HS-27A (cell line): Measurements from ENCODE around the gene EVA1A.

Experiments used
- DNase-seq: peaks from one replicate; pipeline ENCODE4 v3.0.0-alpha.2; 2012; ENCODE audit warnings: low read depth, missing footprints

EVA1A gene, protein sequence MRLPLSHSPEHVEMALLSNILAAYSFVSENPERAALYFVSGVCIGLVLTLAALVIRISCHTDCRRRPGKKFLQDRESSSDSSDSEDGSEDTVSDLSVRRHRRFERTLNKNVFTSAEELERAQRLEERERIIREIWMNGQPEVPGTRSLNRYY

GRCh38 chr2:75560768-75561565, at the start of gene EVA1A:
EVA1A (minus strand) TSS chr2:75560939; CDS start chr2:75518140, 42,799 bp downstream.
- DNase-seq = peak; percentile 71

DNA sequence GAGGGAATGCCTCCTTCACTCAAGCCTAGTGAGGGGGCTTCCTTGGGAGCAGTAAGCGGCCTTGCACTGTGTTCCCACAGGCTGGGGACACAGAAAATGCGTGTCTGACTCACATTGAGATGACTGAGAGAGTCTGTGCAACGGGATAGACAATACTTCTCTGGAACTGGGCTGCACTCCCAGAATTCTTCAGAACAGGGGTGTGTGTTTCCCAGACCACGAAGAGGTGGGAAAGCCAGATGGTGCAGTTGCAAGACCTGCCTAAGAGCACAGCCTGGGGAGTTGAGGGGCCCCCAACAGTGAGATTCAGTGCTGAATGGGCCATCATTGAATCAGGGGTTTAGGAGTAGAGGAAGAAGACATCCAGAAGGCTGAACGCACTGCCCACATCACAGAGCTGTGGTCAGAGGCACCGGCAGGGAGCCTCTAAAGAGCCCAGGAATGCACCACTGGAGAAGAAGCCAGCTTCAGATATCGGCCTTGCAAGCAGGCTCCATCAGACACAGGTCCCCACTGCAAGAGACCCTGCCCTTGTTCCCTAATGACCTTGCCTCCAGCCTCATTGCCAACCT, 49.3 kb upstream of the EVA1A start:
- DNase-seq = no peak

- DNase-seq = no peak
Measured at GRCh38 chr2:75609334-75609689, 48.6 kb upstream of the EVA1A start.

- DNase-seq = no peak
Measured at GRCh38 chr2:75608684-75609333, 48.1 kb upstream of the EVA1A start.

DNA sequence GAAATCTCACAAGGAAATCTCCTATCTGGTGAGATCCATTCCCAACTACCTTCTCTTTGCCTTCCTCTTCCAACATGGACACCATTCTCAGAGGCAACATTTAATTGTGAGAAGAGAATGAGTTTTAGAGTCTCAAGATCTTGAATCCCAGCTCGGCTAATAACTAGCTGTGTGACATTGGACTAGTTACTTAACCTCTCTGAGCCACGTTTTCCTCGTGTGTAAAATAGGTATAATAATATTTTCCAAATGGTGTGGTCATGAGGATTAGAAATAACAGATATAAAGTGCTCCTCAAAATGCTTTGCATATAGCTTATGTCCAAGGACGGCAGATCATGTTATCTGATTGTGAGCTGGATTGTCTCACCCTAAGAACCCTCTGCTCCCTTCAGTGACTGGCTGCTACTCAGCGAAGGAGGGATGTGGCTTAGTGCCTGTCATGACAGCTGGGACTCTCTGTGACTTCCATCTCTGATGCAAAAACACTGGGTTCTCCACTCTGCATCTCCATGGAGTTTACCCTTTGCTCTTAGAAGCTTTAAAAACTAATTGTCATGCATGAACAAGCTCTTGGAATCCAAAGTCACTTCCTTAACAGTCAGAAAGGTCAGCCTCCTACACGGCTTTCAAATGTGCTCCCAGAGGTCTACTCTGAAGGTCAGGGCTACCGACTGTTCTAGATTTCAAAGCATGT, 47.4 kb upstream of the EVA1A start:
- no peak for DNase-seq

DNA sequence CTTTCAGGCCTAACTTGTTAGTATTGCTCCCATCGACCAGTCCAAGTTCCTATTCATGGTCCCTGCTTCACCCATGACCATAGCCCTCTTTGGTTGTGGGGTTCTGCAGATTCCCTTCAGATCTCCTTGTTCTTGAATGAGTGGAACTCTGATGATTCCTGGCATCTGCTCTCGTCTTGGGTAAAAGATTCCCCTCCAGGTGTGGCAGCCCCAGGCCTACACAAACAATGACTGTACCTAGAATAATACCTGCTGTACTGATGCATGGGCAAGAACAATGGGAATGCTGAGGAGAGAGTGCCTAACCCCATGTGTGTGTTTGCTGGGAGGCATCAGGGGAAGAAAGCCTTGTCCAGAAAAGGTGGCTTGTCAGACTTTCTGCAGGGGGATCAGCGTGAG, 46.7 kb upstream of the EVA1A start:
- DNase-seq = no peak

- no peak for DNase-seq
Measured at GRCh38 chr2:75606761-75607399, 46.1 kb upstream of the EVA1A start.

GRCh38 chr2:75605770-75606529, 45.2 kb upstream of the EVA1A start:
- peak; percentile 99 for DNase-seq

GRCh38 chr2:75604484-75604883, 43.7 kb upstream of the EVA1A start:
- no peak for DNase-seq

- DNase-seq = no peak
Measured at GRCh38 chr2:75603477-75603876, 42.7 kb upstream of the EVA1A start.

GRCh38 chr2:75602724-75603342, 42.1 kb upstream of the EVA1A start:
- no peak for DNase-seq

- DNase-seq = no peak
Measured at GRCh38 chr2:75600461-75601011, 39.8 kb upstream of the EVA1A start.

GRCh38 chr2:75598589-75599155, 37.9 kb upstream of the EVA1A start:
- DNase-seq = no peak

- no peak for DNase-seq
Measured at GRCh38 chr2:75597949-75598348, 37.2 kb upstream of the EVA1A start.

GRCh38 chr2:75596784-75597183, 36.0 kb upstream of the EVA1A start:
- no peak for DNase-seq

GRCh38 chr2:75595541-75596395, 35.0 kb upstream of the EVA1A start:
- DNase-seq = peak; percentile 94

GRCh38 chr2:75594596-75594995, 33.9 kb upstream of the EVA1A start:
- no peak for DNase-seq

DNA sequence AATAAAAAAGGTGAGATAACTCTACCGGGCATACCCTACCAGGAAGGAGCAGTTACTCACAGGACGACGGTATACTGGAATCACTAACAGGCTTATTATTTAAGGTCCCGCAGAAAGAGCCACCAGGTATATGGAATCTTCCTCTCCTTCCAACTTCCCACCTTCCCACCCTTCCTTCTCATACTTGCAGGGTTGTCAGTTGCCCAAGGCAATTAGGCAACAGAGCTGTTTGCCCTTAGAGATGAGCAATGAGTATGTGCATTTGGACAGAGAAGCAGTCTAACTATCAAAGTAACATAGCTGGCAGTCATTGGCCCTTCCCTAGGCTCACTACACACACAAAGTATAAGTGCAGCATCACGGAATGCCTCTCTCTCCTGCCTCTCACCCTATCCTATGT, 32.1 kb upstream of the EVA1A start:
- no peak for DNase-seq

DNA sequence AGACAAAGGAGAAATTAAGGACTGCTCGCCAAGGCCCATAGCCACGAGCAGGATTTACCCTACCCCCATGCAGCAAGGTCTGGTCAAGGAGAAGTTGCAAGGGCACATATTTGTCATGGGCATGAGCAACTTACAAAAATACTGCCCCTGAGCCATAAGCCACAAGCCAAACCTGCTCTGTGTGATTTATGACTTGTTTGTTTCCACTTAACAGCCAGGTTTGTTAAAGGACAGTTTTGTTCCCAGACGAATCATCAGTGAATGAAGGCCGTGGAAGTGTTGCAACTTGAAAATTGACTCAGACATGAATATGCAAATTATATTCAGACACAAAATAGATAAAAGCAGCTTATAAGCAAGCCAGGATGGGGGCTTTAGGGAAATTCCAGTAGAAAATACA, 31.3 kb upstream of the EVA1A start:
- no peak for DNase-seq
